Measurements from ENCODE around the gene ZNF552. TPM values are rescaled to one million over a fixed set of nuclear protein-coding genes. Genes with fewer than 3 reads are reported as not detected.
A peak's percentile ranks its signal among the peaks of the same experiment; 100 is the strongest.
"Not testable (repeated sequence)": the region's sequence is repeated elsewhere in the genome, so short reads cannot be mapped to it uniquely, and the experiment has no call there.

The ZNF552 gene
- total RNA-seq, 1 donor from 2014 or later = 6.9 TPM

GRCh38 chr19:57807541-57807940 is 7.2 kb downstream of the ZNF552 start:
- Histone ChIP-seq H3K27ac (no peak overlapping the region), H3K27me3 (no peaks in the 10 kb centered on the region), H3K4me1 (peaks cover 0 to 4% of the 10 kb centered on the region in 2 donors), H3K9me3 (peaks cover 0 to 2% of the 10 kb centered on the region in 2 donors), H3K36me3 (peaks cover 12 to 31% of the 10 kb centered on the region in 2 donors), H3K4me3 (no peak overlapping the region)
- no peak for TF ChIP-seq CTCF (IDR thresholded peaks at IDR 0.05)
- intact Hi-C loops (cut with DNase I) = no loop called here
- DNase-seq (ENCODE audit: low spot score in 2 of 2) = no peak

- Histone ChIP-seq H3K9me3 (peaks cover 0 to 18% of the 10 kb centered on the region in 2 donors), H3K36me3 (peaks cover 3 to 13% of the 10 kb centered on the region in 2 donors), H3K4me3 (peak overlapping the region; percentile 54 to 76), H3K4me1 (peaks cover 0 to 4% of the 10 kb centered on the region in 2 donors), H3K27me3 (no peaks in the 10 kb centered on the region), H3K27ac (peak overlapping the region; percentile 82 to 84)
- intact Hi-C loops (cut with DNase I) = no loop called here
- no peak for TF ChIP-seq CTCF (IDR thresholded peaks at IDR 0.05)
- no peak for DNase-seq (ENCODE audit: low spot score in 2 of 2)
Observed at GRCh38 chr19:57803594-57804325, 11.0 kb downstream of the ZNF552 start.

DNA sequence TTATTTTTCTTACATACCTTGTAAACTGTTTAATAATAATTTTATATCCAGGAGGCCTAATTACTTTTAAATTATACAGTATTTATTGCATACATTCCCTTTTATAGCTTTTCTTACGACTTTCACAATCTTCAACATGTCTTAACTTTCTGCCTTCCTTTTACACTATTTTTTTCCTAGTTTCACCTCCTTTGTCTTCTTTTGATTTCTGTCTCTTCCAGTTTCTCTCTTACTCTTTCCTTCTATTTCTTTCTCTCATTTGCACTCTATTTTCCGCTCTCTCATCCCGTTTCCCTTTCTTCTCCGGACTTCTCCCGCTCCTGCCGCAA is 11.5 kb downstream of the ZNF552 start:
- Histone ChIP-seq H3K27ac (peak overlapping the region; percentile 82 to 84), H3K4me3 (peak overlapping the region; percentile 54 to 76), H3K4me1 (peaks cover 0 to 4% of the 10 kb centered on the region in 2 donors), H3K27me3 (no peaks in the 10 kb centered on the region), H3K9me3 (peaks cover 0 to 18% of the 10 kb centered on the region in 2 donors), H3K36me3 (peaks cover 3 to 8% of the 10 kb centered on the region in 2 donors)
- DNase-seq (ENCODE audit: low spot score in 2 of 2) = no peak
- intact Hi-C loops (cut with DNase I) = no loop called here
- TF ChIP-seq CTCF (IDR thresholded peaks at IDR 0.05) = no peak

DNA sequence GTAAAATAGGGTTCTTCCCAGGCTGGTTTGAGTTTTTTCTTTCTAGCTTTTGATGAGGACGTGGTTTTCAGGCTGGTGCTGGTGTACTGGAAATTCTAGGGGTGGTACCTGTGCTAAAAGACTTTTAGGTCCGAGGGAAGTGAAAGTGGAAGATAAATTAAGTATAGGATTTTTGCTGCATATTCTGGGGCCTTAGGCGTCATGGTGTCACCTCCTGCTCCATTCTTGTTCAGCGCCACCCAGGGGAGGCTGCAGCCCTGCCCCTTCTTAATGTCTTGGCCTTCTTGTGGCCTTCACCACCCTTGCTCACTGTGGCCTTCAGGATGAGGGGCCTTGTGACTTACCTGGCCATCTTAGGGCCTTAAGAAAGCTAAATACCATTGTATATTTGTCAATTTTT is 12.4 kb downstream of the ZNF552 start:
- H3K4me1 ChIP-seq = peaks cover 0 to 4% of the 10 kb centered on the region in 2 donors

GRCh38 chr19:57800696-57801095 is 14.0 kb downstream of the ZNF552 start:
- TF ChIP-seq CTCF (IDR thresholded peaks at IDR 0.05) = no peak
- DNase-seq (ENCODE audit: low spot score in 2 of 2) = no peak
- Histone ChIP-seq H3K4me3 (no peak overlapping the region), H3K27me3 (no peaks in the 10 kb centered on the region), H3K36me3 (peaks cover 0 to 5% of the 10 kb centered on the region in 2 donors), H3K4me1 (peaks cover 0 to 4% of the 10 kb centered on the region in 2 donors), H3K27ac (no peak overlapping the region), H3K9me3 (peaks cover 0 to 25% of the 10 kb centered on the region in 2 donors)
- intact Hi-C loops (cut with DNase I) = no loop called here

More for the DNA sequence above, 12.4 kb downstream of the ZNF552 start:
- no peak overlapping the region for H3K27ac ChIP-seq
- no peak overlapping the region for H3K4me3 ChIP-seq
- TF ChIP-seq CTCF (IDR thresholded peaks at IDR 0.05) = no peak
- no peak for DNase-seq (ENCODE audit: low spot score in 2 of 2)
- no peaks in the 10 kb centered on the region for H3K27me3 ChIP-seq
- peaks cover 0 to 21% of the 10 kb centered on the region in 2 donors for H3K9me3 ChIP-seq
- no peaks in the 10 kb centered on the region for H3K36me3 ChIP-seq
- intact Hi-C loops (cut with DNase I) = no loop called here

DNA sequence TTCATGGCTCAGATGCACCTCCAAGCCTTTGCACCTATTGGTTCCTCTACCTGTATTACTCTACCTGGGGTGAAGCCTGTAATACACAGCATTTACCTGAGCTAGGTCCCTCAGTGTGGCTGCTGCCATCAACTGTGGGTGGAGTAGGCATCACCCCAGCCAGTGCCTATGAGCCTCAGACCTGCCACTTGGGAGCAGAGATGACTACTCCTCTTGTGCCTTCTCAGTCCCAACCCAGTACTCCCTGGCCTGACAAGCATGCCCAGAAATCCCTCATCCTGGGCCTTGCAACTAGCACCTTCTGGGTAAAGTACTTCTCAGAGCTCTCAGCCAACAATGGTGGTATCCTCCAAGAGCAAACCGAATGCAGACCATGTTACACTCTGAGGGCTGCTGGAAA is 18.1 kb downstream of the ZNF552 start:
- H3K27me3 ChIP-seq, H3K4me1 ChIP-seq: not testable (repeated sequence)

More for the DNA sequence above, 18.1 kb downstream of the ZNF552 start:
- intact Hi-C loops (cut with DNase I); H3K27ac ChIP-seq; H3K4me3 ChIP-seq; DNase-seq (ENCODE audit: low spot score in 2 of 2): not testable (repeated sequence)
- peaks cover 15 to 38% of the 10 kb centered on the region in 2 donors for H3K36me3 ChIP-seq
- H3K9me3 ChIP-seq = peaks cover 12 to 60% of the 10 kb centered on the region in 2 donors
